ENCODE data around the gene GCHFR. TPM values are rescaled to one million over a fixed set of nuclear protein-coding genes. Genes with fewer than 3 reads are reported as not detected.

GCHFR gene
- total and polyA plus RNA-seq, 4 donors, result 50.5 to 229 (median 119) TPM

DNA sequence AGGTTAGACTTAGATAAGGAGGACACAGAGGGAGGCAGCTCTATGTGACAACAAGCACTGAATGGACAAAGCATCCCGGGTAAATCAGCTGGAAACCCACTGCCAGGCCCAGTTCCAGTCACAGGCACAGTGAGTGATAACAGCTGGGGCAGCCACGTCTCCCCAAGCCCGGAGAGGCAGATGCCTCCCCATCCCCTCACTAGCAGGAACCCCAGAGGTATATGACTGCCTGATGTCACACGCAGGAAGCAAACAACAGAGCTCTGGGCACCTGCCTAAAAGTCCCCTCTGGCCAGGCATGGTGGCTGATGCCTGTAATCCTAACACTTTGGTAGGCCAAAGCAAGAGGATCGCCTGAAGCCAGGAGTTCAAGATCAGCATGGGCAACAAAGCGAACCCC, 24.1 kb downstream of the GCHFR start:
- peak overlapping the region in 1 of 2 donors; percentile 10 for H3K27ac ChIP-seq (ENCODE audit: low read depth in 1 of 2, low read length in 2 of 2)
- H3K36me3 ChIP-seq (ENCODE audit: control insufficient read depth in 4 of 4, insufficient read depth in 3 of 4, low read depth in 1 of 4, low read length in 3 of 4), result peaks cover 0 to 5% (median under 1%) of the 10 kb centered on the region in 4 donors
- DNase-seq (ENCODE audit: low spot score), result no peak
- no peak for TF ChIP-seq JUND (IDR thresholded peaks at IDR 0.05)
- TF ChIP-seq, protein P1, sequence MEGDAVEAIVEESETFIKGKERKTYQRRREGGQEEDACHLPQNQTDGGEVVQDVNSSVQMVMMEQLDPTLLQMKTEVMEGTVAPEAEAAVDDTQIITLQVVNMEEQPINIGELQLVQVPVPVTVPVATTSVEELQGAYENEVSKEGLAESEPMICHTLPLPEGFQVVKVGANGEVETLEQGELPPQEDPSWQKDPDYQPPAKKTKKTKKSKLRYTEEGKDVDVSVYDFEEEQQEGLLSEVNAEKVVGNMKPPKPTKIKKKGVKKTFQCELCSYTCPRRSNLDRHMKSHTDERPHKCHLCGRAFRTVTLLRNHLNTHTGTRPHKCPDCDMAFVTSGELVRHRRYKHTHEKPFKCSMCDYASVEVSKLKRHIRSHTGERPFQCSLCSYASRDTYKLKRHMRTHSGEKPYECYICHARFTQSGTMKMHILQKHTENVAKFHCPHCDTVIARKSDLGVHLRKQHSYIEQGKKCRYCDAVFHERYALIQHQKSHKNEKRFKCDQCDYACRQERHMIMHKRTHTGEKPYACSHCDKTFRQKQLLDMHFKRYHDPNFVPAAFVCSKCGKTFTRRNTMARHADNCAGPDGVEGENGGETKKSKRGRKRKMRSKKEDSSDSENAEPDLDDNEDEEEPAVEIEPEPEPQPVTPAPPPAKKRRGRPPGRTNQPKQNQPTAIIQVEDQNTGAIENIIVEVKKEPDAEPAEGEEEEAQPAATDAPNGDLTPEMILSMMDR (IDR thresholded peaks at IDR 0.05; ENCODE audit: low read depth, low read length, missing input control), result no peak
- TF ChIP-seq RXRA (IDR thresholded peaks at IDR 0.05), result no peak
- TF ChIP-seq YY1 (IDR thresholded peaks at IDR 0.05), result no peak
- TF ChIP-seq, protein P2, sequence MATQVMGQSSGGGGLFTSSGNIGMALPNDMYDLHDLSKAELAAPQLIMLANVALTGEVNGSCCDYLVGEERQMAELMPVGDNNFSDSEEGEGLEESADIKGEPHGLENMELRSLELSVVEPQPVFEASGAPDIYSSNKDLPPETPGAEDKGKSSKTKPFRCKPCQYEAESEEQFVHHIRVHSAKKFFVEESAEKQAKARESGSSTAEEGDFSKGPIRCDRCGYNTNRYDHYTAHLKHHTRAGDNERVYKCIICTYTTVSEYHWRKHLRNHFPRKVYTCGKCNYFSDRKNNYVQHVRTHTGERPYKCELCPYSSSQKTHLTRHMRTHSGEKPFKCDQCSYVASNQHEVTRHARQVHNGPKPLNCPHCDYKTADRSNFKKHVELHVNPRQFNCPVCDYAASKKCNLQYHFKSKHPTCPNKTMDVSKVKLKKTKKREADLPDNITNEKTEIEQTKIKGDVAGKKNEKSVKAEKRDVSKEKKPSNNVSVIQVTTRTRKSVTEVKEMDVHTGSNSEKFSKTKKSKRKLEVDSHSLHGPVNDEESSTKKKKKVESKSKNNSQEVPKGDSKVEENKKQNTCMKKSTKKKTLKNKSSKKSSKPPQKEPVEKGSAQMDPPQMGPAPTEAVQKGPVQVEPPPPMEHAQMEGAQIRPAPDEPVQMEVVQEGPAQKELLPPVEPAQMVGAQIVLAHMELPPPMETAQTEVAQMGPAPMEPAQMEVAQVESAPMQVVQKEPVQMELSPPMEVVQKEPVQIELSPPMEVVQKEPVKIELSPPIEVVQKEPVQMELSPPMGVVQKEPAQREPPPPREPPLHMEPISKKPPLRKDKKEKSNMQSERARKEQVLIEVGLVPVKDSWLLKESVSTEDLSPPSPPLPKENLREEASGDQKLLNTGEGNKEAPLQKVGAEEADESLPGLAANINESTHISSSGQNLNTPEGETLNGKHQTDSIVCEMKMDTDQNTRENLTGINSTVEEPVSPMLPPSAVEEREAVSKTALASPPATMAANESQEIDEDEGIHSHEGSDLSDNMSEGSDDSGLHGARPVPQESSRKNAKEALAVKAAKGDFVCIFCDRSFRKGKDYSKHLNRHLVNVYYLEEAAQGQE (IDR thresholded peaks at IDR 0.05), result no peak
- no peak for TF ChIP-seq FOXA2 (IDR thresholded peaks at IDR 0.05)
- TF ChIP-seq, protein P3, sequence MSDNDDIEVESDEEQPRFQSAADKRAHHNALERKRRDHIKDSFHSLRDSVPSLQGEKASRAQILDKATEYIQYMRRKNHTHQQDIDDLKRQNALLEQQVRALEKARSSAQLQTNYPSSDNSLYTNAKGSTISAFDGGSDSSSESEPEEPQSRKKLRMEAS (IDR thresholded peaks at IDR 0.05), result no peak
- TF ChIP-seq ZBTB33 (IDR thresholded peaks at IDR 0.05), result no peak
- TF ChIP-seq NR2F2 (IDR thresholded peaks at IDR 0.05), result no peak
- TF ChIP-seq GABPA (IDR thresholded peaks at IDR 0.05 in 1 of 2, conservative IDR thresholded peaks at IDR 0.05 in 1 of 2), result no peak
- TF ChIP-seq ATF3 (IDR thresholded peaks at IDR 0.05), result no peak
- peaks cover 1 to 18% (median 8%) of the 10 kb centered on the region in 4 donors for H3K4me1 ChIP-seq (ENCODE audit: control insufficient read depth in 4 of 4, insufficient read depth in 4 of 4, low read length in 3 of 4)
- no peaks in the 10 kb centered on the region for H3K27me3 ChIP-seq (ENCODE audit: control insufficient read depth in 4 of 4, insufficient read depth in 4 of 4, low read length in 3 of 4)
- no peaks in the 10 kb centered on the region for H3K9me3 ChIP-seq (ENCODE audit: control insufficient read depth in 4 of 4, low read length in 3 of 4)
- no peak overlapping the region for H3K4me3 ChIP-seq (ENCODE audit: low read depth in 1 of 3, low read length in 3 of 3)
- H3K9ac ChIP-seq (ENCODE audit: low read depth in 1 of 2, low read length in 2 of 2), result no peak overlapping the region
- WGBS, result 77% methylated on average over 6 of the region's 6 CpGs

DNA sequence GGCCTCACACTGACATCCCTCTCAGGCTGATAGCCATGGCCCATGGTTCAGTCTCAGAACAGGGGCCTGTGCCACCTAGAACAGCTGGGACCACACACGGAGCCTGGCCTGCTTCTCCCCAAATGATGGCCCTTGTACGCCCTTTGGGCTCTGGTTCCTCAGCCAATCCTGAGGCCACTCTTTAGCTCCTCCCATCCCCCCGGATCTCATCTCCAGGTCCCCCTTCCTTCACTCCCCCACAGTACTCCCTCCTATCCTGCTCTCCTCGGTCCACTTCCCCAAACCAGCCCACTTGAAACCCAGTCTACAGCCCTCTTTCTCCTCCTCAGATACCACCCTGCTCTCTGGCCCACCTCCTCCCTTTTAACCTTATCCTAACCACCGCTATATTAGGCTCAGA, 25.3 kb downstream of the GCHFR start:
- Histone ChIP-seq H3K9ac (ENCODE audit: low read depth in 1 of 2, low read length in 2 of 2) (no peak overlapping the region), H3K9me3 (ENCODE audit: control insufficient read depth in 4 of 4, low read length in 3 of 4) (no peaks in the 10 kb centered on the region), H3K4me3 (ENCODE audit: low read depth in 1 of 3, low read length in 3 of 3) (no peak overlapping the region), H3K27me3 (ENCODE audit: control insufficient read depth in 4 of 4, insufficient read depth in 4 of 4, low read length in 3 of 4) (no peaks in the 10 kb centered on the region), H3K27ac (ENCODE audit: low read depth in 1 of 2, low read length in 2 of 2) (no peak overlapping the region), H3K4me1 (ENCODE audit: control insufficient read depth in 4 of 4, insufficient read depth in 4 of 4, low read length in 3 of 4) (peaks cover 2 to 24% (median 10%) of the 10 kb centered on the region in 4 donors), H3K36me3 (ENCODE audit: control insufficient read depth in 4 of 4, insufficient read depth in 3 of 4, low read depth in 1 of 4, low read length in 3 of 4) (peaks cover 0 to 5% (median under 1%) of the 10 kb centered on the region in 4 donors)
- no peak for DNase-seq (ENCODE audit: low spot score)
- 93% methylated on average over 5 of the region's 5 CpGs for WGBS
- TF ChIP-seq, protein P2 (IDR thresholded peaks at IDR 0.05), result no peak
- TF ChIP-seq RXRA (IDR thresholded peaks at IDR 0.05) (no peak), ZBTB33 (IDR thresholded peaks at IDR 0.05) (no peak), ATF3 (IDR thresholded peaks at IDR 0.05) (no peak), TAF1 (conservative IDR thresholded peaks at IDR 0.05) (no peak), NR2F2 (IDR thresholded peaks at IDR 0.05) (no peak), EGR1 (IDR thresholded peaks at IDR 0.05; ENCODE audit: low read depth in 2 of 2) (no peak), YY1 (IDR thresholded peaks at IDR 0.05) (no peak), HNF4G (IDR thresholded peaks at IDR 0.05) (no peak), SP1 (IDR thresholded peaks at IDR 0.05) (no peak), FOXA2 (IDR thresholded peaks at IDR 0.05) (no peak), FOXA1 (IDR thresholded peaks at IDR 0.05) (no peak), RAD21 (IDR thresholded peaks at IDR 0.05) (no peak), GABPA (IDR thresholded peaks at IDR 0.05 in 1 of 2, conservative IDR thresholded peaks at IDR 0.05 in 1 of 2) (no peak)
- TF ChIP-seq, protein P3 (IDR thresholded peaks at IDR 0.05), result no peak
